Mesothelial cell of epicardium (in vitro differentiated cells): ENCODE measurements around the gene HSPA4. TPM values are rescaled to one million over a fixed set of nuclear protein-coding genes. Genes with fewer than 3 reads are reported as not detected.

ENCODE experiments used
- DNase-seq, 2 experiments: peaks; one replicate each; pipeline ENCODE4 v3.0.0; 2021; ENCODE audit warnings: low spot score in 2 of 2; ENCODE audit not compliant: unreplicated experiment in 2 of 2
- H3K27ac Mint-ChIP-seq: 2 replicates; pipeline ENCODE4 v1.8.0; 2021; ENCODE audit warnings: mixed read lengths
- H3K27me3 Mint-ChIP-seq: 2 replicates; pipeline ENCODE4 v1.8.0; 2021; ENCODE audit warnings: low read depth, mixed read lengths
- H3K36me3 Mint-ChIP-seq: 2 replicates; pipeline ENCODE4 v1.8.0; 2021; ENCODE audit warnings: mixed read lengths
- H3K4me1 Mint-ChIP-seq: 2 replicates; pipeline ENCODE4 v1.8.0; 2021; ENCODE audit warnings: mixed read lengths
- H3K4me3 Mint-ChIP-seq: 2 replicates; pipeline ENCODE4 v1.8.0; 2021; ENCODE audit warnings: mild to moderate bottlenecking, moderate library complexity, mixed read lengths
- H3K9me3 Mint-ChIP-seq: 2 replicates; pipeline ENCODE4 v1.8.0; 2021; ENCODE audit warnings: mixed read lengths
- CTCF ChIP-seq: fragments of 200-600 bp; sonication (generic); IDR thresholded peaks from one replicate; pipeline ENCODE4 v1.5.0; 2021; ENCODE audit warnings: antibody characterized with exemption; ENCODE audit not compliant: unreplicated experiment
- total RNA-seq: library from RNA; stranded (reverse); gene quantifications from 3 replicates; pipeline ENCODE4 v1.2.1, GENCODE V29; 2021

Gene HSPA4
- total RNA-seq, 1 donor from 2014 or later: 111 TPM

DNA sequence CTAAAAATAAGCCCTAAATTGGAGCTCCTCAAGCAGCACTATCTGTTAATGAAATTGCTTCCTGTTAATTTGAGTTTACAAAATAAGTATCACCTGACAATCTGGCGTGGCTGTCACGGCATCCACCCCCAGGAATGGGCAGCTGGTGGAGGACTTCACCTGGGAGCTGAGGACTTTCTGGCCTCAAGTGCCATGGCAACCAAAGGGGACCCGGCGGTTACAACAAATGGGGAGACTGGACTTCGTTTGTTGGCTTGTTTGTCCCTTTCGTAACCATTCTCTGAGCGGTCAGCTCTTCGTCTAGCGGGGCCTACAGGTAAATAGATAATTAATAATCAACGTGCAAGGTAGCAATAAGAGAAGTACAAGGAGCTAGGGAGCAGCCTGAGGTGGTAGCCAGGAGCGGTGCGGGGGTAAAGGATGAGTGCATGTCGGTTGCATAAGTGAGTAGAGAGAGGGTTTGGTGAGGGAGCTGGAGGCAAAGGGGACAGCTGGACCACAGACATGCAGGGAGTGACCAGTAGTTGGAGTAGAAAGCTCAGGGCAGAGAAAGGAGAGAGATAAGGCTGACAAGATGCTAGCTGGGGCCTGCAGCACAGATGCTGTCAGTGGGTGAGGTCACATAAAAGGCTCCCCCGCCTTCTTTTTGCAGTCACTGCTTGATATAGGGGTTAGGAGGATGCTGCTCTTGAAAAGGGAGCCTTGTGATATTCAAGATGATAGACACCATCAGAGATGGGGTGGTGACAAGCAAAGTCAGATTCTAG, 62.5 kb downstream of the HSPA4 start:
- Mint-ChIP-seq H3K27me3 (peaks cover 4% of the 10 kb centered on the region), H3K4me3 (no peak overlapping the region), H3K36me3 (no peaks in the 10 kb centered on the region), H3K4me1 (peaks cover 4% of the 10 kb centered on the region), H3K9me3 (no peaks in the 10 kb centered on the region), H3K27ac (no peak overlapping the region)
- DNase-seq: no peak
- TF ChIP-seq CTCF: no peak

- no peak for DNase-seq
- Mint-ChIP-seq H3K27me3 (peaks cover 4% of the 10 kb centered on the region), H3K4me3 (no peak overlapping the region), H3K4me1 (peaks cover 4% of the 10 kb centered on the region), H3K27ac (no peak overlapping the region), H3K36me3 (no peaks in the 10 kb centered on the region), H3K9me3 (no peaks in the 10 kb centered on the region)
- TF ChIP-seq CTCF: no peak
Observed at GRCh38 chr5:133114933-133115310, 63.1 kb downstream of the HSPA4 start.

DNA sequence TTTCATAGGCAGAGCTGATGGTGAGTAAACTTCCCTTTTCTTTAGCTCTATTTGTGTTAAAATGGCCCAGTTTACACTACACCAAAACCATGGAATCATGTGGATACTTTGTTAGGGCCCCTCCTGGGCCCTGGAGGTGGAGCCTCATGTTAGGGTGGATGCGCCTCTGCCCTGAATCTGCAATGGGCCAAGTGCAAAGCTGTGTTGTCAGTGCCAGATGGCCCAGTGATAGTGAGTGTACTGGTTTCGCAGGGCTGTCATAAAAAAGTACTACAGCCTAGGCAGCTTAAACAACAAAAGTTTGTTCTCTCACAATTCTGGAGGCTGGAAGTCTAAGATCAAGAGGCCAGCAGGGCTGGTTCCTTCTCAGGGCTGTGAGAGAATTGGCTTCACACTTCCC, 64.8 kb downstream of the HSPA4 start:
- no peaks in the 10 kb centered on the region for H3K4me1 Mint-ChIP-seq
- H3K27me3 Mint-ChIP-seq: no peaks in the 10 kb centered on the region
- H3K36me3 Mint-ChIP-seq: no peaks in the 10 kb centered on the region
- DNase-seq: no peak
- H3K9me3 Mint-ChIP-seq: no peaks in the 10 kb centered on the region
- H3K27ac Mint-ChIP-seq: no peak overlapping the region
- no peak for TF ChIP-seq CTCF
- no peak overlapping the region for H3K4me3 Mint-ChIP-seq

GRCh38 chr5:133117166-133117911, 65.5 kb downstream of the HSPA4 start:
- no peak for DNase-seq
- H3K36me3 Mint-ChIP-seq: no peaks in the 10 kb centered on the region
- no peak for TF ChIP-seq CTCF
- H3K4me3 Mint-ChIP-seq: no peak overlapping the region
- no peaks in the 10 kb centered on the region for H3K27me3 Mint-ChIP-seq
- H3K27ac Mint-ChIP-seq: no peak overlapping the region
- no peaks in the 10 kb centered on the region for H3K9me3 Mint-ChIP-seq
- no peaks in the 10 kb centered on the region for H3K4me1 Mint-ChIP-seq

- DNase-seq: no peak
- no peaks in the 10 kb centered on the region for H3K9me3 Mint-ChIP-seq
- peaks cover 5% of the 10 kb centered on the region for H3K4me1 Mint-ChIP-seq
Observed at GRCh38 chr5:133117912-133118445, 66.2 kb downstream of the HSPA4 start.

More at GRCh38 chr5:133117912-133118445, 66.2 kb downstream of the HSPA4 start:
- no peak overlapping the region for H3K4me3 Mint-ChIP-seq
- no peaks in the 10 kb centered on the region for H3K36me3 Mint-ChIP-seq
- TF ChIP-seq CTCF: no peak
- H3K27ac Mint-ChIP-seq: no peak overlapping the region
- no peaks in the 10 kb centered on the region for H3K27me3 Mint-ChIP-seq
